ENCODE measurements around the gene DDI1.
"Not testable (repeated sequence)": the region's sequence is repeated elsewhere in the genome, so short reads cannot be mapped to it uniquely, and the experiment has no call there.

The DDI1 gene

GRCh38 chr11:104043142-104043541 is 6.7 kb downstream of the DDI1 start:
- DNase-seq: no peak

- DNase-seq: no peak
Measured at GRCh38 chr11:104043678-104044239, 7.3 kb downstream of the DDI1 start.

GRCh38 chr11:104046331-104046730 is 9.9 kb downstream of the DDI1 start:
- no peak for DNase-seq

GRCh38 chr11:104046858-104047257 is 10.4 kb downstream of the DDI1 start:
- DNase-seq: not testable (repeated sequence)

- no peak for DNase-seq
Measured at GRCh38 chr11:104049116-104049515, 12.7 kb downstream of the DDI1 start.

GRCh38 chr11:104051778-104052177 is 15.3 kb downstream of the DDI1 start:
- DNase-seq: no peak

GRCh38 chr11:104053743-104054478 is 17.5 kb downstream of the DDI1 start:
- no peak for DNase-seq

- DNase-seq: no peak
Measured at GRCh38 chr11:104054911-104055529, 18.6 kb downstream of the DDI1 start.

GRCh38 chr11:104055596-104055995 is 19.2 kb downstream of the DDI1 start:
- no peak for DNase-seq

- no peak for DNase-seq
Measured at GRCh38 chr11:104057908-104058307, 21.5 kb downstream of the DDI1 start.

GRCh38 chr11:104058680-104059079 is 22.2 kb downstream of the DDI1 start:
- DNase-seq: no peak

GRCh38 chr11:104060004-104060794 is 23.8 kb downstream of the DDI1 start:
- DNase-seq: no peak

- DNase-seq: no peak
Measured at GRCh38 chr11:104060820-104061219, 24.4 kb downstream of the DDI1 start.

- no peak for DNase-seq
Measured at GRCh38 chr11:104061853-104062521, 25.5 kb downstream of the DDI1 start.

GRCh38 chr11:104064034-104064630 is 27.7 kb downstream of the DDI1 start:
- DNase-seq: no peak

- no peak for DNase-seq
Measured at GRCh38 chr11:104067534-104067933, 31.1 kb downstream of the DDI1 start.

GRCh38 chr11:104073950-104074705 is 37.7 kb downstream of the DDI1 start:
- no peak for DNase-seq

- DNase-seq: no peak
Measured at GRCh38 chr11:104075091-104075490, 38.7 kb downstream of the DDI1 start.

- no peak for DNase-seq
Measured at GRCh38 chr11:104075706-104076105, 39.3 kb downstream of the DDI1 start.

- no peak for DNase-seq
Measured at GRCh38 chr11:104076455-104076854, 40.0 kb downstream of the DDI1 start.

GRCh38 chr11:104078245-104078644 is 41.8 kb downstream of the DDI1 start:
- no peak for DNase-seq

GRCh38 chr11:104078995-104079394 is 42.6 kb downstream of the DDI1 start:
- DNase-seq: no peak

All from stimulated activated CD4-positive, alpha-beta T cell treated with anti-CD3 and anti-CD28 coated beads, Interleukin-12 subunit alpha, Interleukin-12 subunit beta, amount 100 ng/mL, for 4 hours (primary cell).